Endodermal cell (in vitro differentiated cells): ENCODE results near the gene LAYN. TPM values are rescaled to one million over a fixed set of nuclear protein-coding genes. Genes with fewer than 3 reads are reported as not detected.

Source experiments
- DNase-seq: peaks from one replicate; pipeline ENCODE4 v3.0.0-alpha.2; 2017
- H3K27ac ChIP-seq: 2 replicates; pipeline ENCODE4 v1.5.1; 2013; ENCODE audit warnings: mild to moderate bottlenecking, low read depth, low read length, moderate library complexity
- H3K27me3 ChIP-seq: 2 replicates; pipeline ENCODE4 v1.6.1; 2013; ENCODE audit warnings: mild to moderate bottlenecking, low read length, moderate library complexity; ENCODE audit not compliant: insufficient read depth, control insufficient read depth, poor library complexity, severe bottlenecking
- H3K36me3 ChIP-seq: 2 replicates; pipeline ENCODE4 v1.7.0; 2013; ENCODE audit warnings: mild to moderate bottlenecking, low read length, moderate library complexity; ENCODE audit not compliant: control insufficient read depth, insufficient read depth
- H3K4me1 ChIP-seq: one replicate; pipeline ENCODE4 v1.7.0; 2013; ENCODE audit warnings: low read length; ENCODE audit not compliant: control insufficient read depth, insufficient read depth
- H3K4me3 ChIP-seq: 2 replicates; pipeline ENCODE4 v1.5.1; 2013; ENCODE audit warnings: mild to moderate bottlenecking, low read length, moderate library complexity
- H3K9ac ChIP-seq: 2 replicates; pipeline ENCODE4 v1.6.1; 2013; ENCODE audit warnings: mild to moderate bottlenecking, low read length, moderate library complexity; ENCODE audit not compliant: poor library complexity, severe bottlenecking; ENCODE audit errors: extremely low read depth
- H3K9me3 ChIP-seq: 2 replicates; pipeline ENCODE4 v1.6.1; 2013; ENCODE audit warnings: mild to moderate bottlenecking, low read length, moderate library complexity; ENCODE audit not compliant: control insufficient read depth
- H3K27ac Mint-ChIP-seq: 2 replicates; pipeline ENCODE4 v1.8.0; 2020; ENCODE audit warnings: mixed read lengths
- H3K27me3 Mint-ChIP-seq: 2 replicates; pipeline ENCODE4 v1.8.0; 2021; ENCODE audit warnings: mild to moderate bottlenecking, mixed read lengths; ENCODE audit not compliant: insufficient read depth
- H3K36me3 Mint-ChIP-seq: 2 replicates; pipeline ENCODE4 v1.8.0; 2020; ENCODE audit warnings: low read depth, mixed read lengths
- H3K4me1 Mint-ChIP-seq: 2 replicates; pipeline ENCODE4 v1.8.0; 2020; ENCODE audit warnings: mixed read lengths
- H3K4me3 Mint-ChIP-seq: 2 replicates; pipeline ENCODE4 v1.8.0; 2020; ENCODE audit warnings: mild to moderate bottlenecking, moderate library complexity, mixed read lengths
- H3K9me3 Mint-ChIP-seq: 2 replicates; pipeline ENCODE4 v1.8.0; 2020; ENCODE audit warnings: mild to moderate bottlenecking, mixed read lengths
- CTCF ChIP-seq: fragments of 200-600 bp; sonication (generic); conservative IDR thresholded peaks from 2 replicates; pipeline ENCODE4 v1.5.0; 2021; ENCODE audit warnings: antibody characterized with exemption, mild to moderate bottlenecking
- WGBS, 2 experiments: methylation state at CpG; one replicate each; pipeline versions ENCODE4 v1.1.5 to v1.1.7; 2013; ENCODE audit warnings: missing lambda C conversion rate in 2 of 2, mixed read lengths in 1 of 2; ENCODE audit not compliant: insufficient coverage in 1 of 2, insufficient read length in 1 of 2; 5-methylcytosine and 5-hydroxymethylcytosine counted together
- total RNA-seq, 2 donors: library from RNA; stranded (reverse); fragmentation: NEBNext Ultra II Directional in 1 of 2; extraction: Animal tissue kit (Norgen Biotek cat#: 25700) in 1 of 2; gene quantifications; 2 replicates in 1 of 2; 3 replicates in 1 of 2; pipeline ENCODE4 v1.2.1, GENCODE V29; 2021

LAYN gene
- total RNA-seq, 2 donors from 2014 or later: 1.1 to 1.5 TPM

DNA sequence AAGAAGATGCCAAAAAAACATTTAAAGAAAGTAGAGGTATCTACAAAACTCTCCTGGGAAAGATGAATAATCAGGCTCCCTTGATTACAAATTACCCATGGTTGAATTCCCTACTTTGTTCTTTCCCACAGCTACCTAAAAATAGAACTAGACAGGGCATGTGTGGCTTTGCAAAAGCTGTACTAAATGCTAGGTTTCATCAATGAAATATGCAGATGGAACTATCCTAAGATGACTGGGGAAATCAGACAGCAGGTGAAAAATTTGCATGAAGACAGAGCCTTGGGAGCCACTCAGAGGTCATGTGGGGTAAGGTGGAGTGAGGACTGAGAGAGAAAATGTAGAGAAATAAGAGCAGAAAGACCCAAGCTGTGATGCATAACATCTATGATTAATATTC lies 14.7 kb downstream of the LAYN start:
- peaks cover 13% of the 10 kb centered on the region for H3K9me3 ChIP-seq
- Mint-ChIP-seq H3K4me1 (peaks cover under 1% of the 10 kb centered on the region), H3K36me3 (peaks cover 2% of the 10 kb centered on the region), H3K9me3 (peaks cover 17% of the 10 kb centered on the region), H3K27me3 (peaks cover 6% of the 10 kb centered on the region), H3K4me3 (no peak overlapping the region), H3K27ac (no peak overlapping the region)
- H3K36me3 ChIP-seq: no peaks in the 10 kb centered on the region
- no peak overlapping the region for H3K27ac ChIP-seq
- no peak for DNase-seq
- H3K27me3 ChIP-seq: peaks cover 12% of the 10 kb centered on the region
- TF ChIP-seq CTCF: no peak
- H3K4me3 ChIP-seq: no peak overlapping the region
- no peak overlapping the region for H3K9ac ChIP-seq
- H3K4me1 ChIP-seq: no peaks in the 10 kb centered on the region

- Mint-ChIP-seq H3K9me3 (peaks cover 17% of the 10 kb centered on the region), H3K4me3 (no peak overlapping the region), H3K4me1 (peaks cover 9% of the 10 kb centered on the region), H3K27ac (no peak overlapping the region), H3K36me3 (peaks cover 2% of the 10 kb centered on the region), H3K27me3 (no peaks in the 10 kb centered on the region)
- no peak for DNase-seq
- H3K9ac ChIP-seq: no peak overlapping the region
- 95 to 100% methylated on average over 3 to 5 of the region's 5 CpGs for WGBS, 2 experiments
- no peak for TF ChIP-seq CTCF
- H3K27ac ChIP-seq: no peak overlapping the region
- H3K27me3 ChIP-seq: no peaks in the 10 kb centered on the region
- no peaks in the 10 kb centered on the region for H3K36me3 ChIP-seq
- H3K9me3 ChIP-seq: peaks cover 13% of the 10 kb centered on the region
- no peak overlapping the region for H3K4me3 ChIP-seq
- no peaks in the 10 kb centered on the region for H3K4me1 ChIP-seq
Observed at GRCh38 chr11:111557425-111558111, 17.0 kb downstream of the LAYN start.

DNA sequence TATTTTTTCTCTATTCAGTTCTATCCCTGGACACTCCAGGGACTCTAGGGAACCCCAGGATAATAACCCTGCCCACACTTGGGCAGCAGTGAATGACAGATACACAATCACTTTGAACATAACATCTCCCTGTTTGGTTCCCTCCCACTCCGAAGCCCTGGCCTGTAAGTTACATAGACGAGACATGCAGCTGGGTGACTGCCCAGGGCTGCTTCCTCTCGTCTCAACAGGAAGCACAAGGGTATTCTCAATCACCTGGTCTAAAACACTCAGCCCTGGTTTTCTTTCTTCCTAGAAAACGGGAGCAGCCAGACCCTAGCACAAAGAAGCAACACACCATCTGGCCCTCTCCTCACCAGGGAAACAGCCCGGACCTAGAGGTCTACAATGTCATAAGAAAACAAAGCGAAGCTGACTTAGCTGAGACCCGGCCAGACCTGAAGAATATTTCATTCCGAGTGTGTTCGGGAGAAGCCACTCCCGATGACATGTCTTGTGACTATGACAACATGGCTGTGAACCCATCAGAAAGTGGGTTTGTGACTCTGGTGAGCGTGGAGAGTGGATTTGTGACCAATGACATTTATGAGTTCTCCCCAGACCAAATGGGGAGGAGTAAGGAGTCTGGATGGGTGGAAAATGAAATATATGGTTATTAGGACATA lies 19.4 kb downstream of the LAYN start:
- Histone ChIP-seq H3K27ac (no peak overlapping the region), H3K4me1 (no peaks in the 10 kb centered on the region), H3K27me3 (no peaks in the 10 kb centered on the region), H3K9ac (no peak overlapping the region), H3K4me3 (no peak overlapping the region), H3K9me3 (peaks cover 13% of the 10 kb centered on the region), H3K36me3 (no peaks in the 10 kb centered on the region)
- TF ChIP-seq CTCF: no peak
- Mint-ChIP-seq H3K27me3 (no peaks in the 10 kb centered on the region), H3K27ac (no peak overlapping the region), H3K36me3 (peaks cover 2% of the 10 kb centered on the region), H3K4me1 (peaks cover 9% of the 10 kb centered on the region), H3K9me3 (peaks cover 17% of the 10 kb centered on the region), H3K4me3 (no peak overlapping the region)
- no peak for DNase-seq
- WGBS, 2 experiments: 91 to 93% methylated on average over 7 to 11 of the region's 11 CpGs
